Measurements from ENCODE around the gene CREB3L1. TPM values are rescaled to one million over a fixed set of nuclear protein-coding genes. Genes with fewer than 3 reads are reported as not detected.

Gene CREB3L1
- polyA plus RNA-seq, 1 donor: 12.2 TPM

DNA sequence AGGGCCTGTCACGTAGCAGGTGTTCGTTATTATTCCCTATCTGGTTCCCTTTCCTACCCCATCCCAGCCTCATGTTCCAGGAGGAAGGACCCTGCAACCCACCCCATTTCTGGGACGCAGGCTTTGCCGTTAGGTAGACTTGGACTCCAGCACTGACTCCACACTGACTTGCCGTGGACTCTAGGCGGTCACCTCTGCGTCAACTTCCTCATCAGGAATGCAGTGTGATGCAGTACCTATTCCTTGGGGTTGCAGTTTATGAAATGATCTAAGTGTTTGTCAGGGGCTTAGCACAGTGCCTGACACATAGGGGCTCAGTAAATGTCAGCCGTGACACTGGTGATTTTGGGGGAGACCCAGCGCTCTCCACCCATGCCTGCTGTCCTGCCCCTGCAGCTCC lies 86.6 kb downstream of the CREB3L1 start:
- no peak for DNase-seq

DNA sequence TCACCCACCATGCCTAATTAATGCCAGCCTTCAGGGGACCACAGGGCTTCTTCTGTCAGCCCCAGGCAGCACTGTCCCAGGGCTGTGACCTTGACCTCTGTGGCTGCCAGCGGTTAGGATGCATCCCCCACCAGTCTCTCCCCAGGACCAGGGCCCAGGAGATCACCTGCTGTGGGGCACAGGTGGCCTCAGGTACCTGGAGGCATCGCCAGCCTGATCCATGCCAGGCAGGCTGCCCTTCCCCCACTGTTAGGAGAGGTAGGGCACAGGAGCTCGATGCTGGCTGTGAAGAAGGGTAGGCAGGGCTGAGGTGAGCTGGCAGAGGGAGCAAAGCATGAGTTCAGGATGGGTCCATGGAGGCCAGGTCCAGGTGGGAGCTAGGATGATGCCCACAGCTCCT lies 87.3 kb downstream of the CREB3L1 start:
- DNase-seq: no peak

DNA sequence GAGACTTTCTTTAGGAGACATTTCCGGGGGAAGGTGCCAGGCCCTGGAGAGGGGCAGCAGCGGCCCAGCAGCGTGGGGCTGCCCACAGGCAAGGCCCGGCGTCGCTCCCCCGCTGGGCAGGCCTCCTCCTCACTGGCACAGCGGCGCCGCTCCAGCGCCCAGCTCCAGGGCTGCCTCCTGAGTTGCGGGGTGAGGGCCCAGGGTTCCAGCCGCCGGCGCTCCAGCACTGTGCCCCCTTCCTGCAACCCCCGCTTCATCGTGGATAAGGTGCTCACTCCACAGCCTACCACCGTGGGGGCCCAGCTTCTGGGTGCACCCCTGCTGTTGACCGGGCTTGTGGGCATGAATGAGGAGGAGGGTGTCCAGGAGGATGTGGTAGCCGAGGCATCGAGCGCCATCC lies 88.8 kb downstream of the CREB3L1 start:
- no peak for DNase-seq

DNA sequence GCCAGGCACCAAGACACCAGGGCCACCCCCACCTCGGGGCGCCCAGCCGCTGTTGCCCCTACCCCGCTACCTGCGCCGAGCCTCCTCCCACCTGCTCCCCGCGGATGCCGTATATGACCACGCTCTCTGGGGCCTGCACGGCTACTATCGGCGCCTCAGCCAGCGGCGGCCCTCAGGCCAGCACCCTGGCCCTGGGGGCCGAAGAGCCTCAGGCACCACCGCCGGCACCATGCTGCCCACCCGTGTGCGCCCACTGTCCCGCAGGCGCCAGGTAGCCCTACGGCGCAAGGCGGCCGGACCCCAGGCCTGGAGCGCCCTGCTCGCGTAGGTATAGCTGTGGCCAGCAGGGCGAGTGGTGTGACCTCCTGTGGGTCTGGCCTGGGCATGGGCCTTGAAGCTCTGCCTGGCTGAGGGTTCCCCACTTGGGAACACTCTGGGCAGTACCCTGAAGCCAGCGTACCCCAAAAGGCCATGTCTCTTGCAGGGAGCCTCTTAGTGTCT lies 89.2 kb downstream of the CREB3L1 start:
- no peak for DNase-seq

DNA sequence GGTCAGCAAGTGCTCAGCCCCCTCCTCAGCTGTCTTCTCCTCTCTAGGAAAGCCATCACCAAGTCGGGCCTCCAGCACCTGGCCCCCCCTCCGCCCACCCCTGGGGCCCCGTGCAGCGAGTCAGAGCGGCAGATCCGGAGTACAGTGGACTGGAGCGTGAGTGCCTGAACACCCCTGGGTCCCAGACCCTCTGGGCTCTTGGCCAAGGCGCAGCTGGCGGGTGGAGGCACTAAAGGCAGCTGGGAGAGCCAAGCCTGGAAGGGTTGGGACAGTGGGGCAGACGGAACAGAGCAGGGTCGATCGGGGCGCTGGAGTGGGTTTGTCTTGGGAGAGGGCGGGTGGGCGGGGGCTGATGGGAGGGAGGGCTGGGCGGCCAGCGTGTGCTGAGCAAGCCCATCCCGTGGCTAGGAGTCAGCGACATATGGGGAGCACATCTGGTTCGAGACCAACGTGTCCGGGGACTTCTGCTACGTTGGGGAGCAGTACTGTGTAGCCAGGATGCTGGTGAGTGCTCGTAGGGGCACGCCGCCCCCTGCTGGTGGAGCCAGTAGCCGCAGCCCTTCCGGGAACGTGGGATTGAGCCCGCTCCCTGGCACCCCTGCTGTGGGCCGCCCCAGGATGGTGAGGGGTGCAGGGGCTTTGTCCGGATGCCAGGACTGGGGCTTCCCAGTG lies 89.9 kb downstream of the CREB3L1 start:
- no peak for DNase-seq

DNA sequence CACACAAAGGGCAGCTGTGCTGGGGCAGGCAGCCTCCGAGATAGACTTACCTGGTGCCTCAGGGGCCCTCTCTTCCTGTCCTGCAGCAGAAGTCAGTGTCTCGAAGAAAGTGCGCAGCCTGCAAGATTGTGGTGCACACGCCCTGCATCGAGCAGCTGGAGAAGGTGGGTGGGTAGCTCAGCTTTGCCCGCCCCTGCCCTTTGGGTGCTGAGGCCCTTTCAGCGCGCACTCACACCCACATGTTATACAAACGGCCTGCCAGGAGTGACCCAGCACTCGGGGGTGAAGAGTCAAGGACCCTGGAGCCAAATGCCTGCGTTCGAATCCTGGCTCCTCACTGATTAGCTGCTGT lies 90.4 kb downstream of the CREB3L1 start:
- no peak for DNase-seq

DNA sequence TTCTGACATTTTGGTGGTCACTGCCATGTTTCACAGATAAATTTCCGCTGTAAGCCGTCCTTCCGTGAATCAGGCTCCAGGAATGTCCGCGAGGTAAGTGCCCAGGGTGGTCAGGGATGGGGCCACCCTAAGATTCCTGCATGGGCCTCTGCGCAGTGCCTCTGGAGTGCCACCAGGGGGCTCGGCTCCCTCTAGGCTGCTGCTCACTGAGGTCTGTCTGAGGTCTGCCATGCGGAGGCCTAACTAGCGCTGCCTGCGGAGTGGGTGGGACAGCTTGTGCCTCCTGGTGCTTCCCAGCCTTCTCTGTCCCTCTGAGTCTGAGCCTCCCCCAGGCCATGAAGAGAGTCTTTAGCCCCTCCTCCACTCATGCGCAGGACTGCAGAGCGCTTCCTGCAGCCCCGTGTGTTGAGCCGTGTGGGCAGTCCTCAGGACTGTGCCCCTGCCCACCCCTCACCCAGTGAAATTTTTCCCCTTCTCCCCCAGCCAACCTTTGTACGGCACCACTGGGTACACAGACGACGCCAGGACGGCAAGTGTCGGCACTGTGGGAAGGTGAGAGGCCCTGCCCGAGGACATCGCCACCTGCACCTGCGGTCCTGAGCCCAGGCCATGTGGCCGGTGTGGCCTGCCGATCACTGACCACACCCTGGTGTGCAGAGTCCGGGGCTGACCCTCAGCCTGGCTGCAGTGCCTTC lies 92.1 kb downstream of the CREB3L1 start:
- DNase-seq: no peak

DNA sequence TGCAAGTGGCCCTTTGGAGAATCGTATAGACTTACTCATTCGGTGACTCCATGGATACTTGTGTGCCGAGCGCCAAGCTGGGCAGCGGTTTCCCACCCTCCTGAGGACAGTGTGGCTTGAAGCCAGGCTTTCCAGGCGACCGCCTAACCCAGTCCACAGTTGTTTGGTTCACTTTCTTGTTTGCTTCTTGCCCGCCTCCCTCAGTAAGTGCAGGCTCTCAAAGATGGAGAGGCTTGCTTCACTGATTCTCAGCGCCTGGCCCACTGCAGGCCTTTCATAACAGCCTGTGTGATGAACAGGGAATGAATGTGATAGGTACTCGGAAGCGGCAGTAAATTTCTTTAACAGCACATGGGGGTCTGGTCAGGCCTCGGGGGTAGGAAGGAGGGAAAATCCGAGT lies 92.8 kb downstream of the CREB3L1 start:
- no peak for DNase-seq

Other genes with a start within 250 kb of the CREB3L1 start
- 70.0 TPM for gene PHF21A, start 156.2 kb upstream of the CREB3L1 start, polyA plus RNA-seq (ENCODE audit: insufficient read length)
- gene DGKZ, start 69.8 kb downstream of the CREB3L1 start, polyA plus RNA-seq (ENCODE audit: insufficient read length): 28.9 TPM
- gene MDK, start 104.0 kb downstream of the CREB3L1 start, polyA plus RNA-seq (ENCODE audit: insufficient read length): 615 TPM
- 0.18 TPM for gene CHRM4, start 114.1 kb downstream of the CREB3L1 start, polyA plus RNA-seq (ENCODE audit: insufficient read length)